ENCODE data around the gene LCN15. TPM values are rescaled to one million over a fixed set of nuclear protein-coding genes. Genes with fewer than 3 reads are reported as not detected.

LCN15 gene
- total RNA-seq, 1 donor from 2014 or later = not detected

DNA sequence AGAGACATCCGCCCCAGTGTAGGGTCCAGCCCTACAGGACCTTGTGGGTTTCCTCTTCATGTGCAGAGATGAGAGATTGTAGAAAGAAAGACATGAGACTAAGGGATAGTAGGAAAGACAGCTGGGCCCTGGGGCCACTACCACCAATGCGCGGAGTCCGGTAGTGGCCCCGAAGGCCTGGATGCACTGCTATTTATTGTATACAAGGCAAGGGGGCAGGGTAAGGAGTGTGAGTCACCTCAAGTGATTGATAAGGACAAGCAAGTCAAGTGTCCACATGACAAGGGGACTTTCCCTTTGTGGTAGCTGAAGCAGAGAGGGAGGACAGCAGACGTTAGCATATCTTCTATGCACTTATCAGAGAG is 20.7 kb upstream of the LCN15 start:
- no peak for DNase-seq (ENCODE audit: low read depth)
- Histone ChIP-seq H3K27me3 (ENCODE audit: control insufficient read depth, insufficient read depth, low read length) (no peaks in the 10 kb centered on the region), H3K36me3 (ENCODE audit: control insufficient read depth, insufficient read depth, low read length) (no peaks in the 10 kb centered on the region), H3K4me3 (ENCODE audit: low read depth, low read length) (no peak overlapping the region)
- no peak for TF ChIP-seq CTCF (IDR thresholded peaks at IDR 0.05; ENCODE audit: insufficient read depth, low read length, severe bottlenecking)
- FAIRE-seq = no peak

DNA sequence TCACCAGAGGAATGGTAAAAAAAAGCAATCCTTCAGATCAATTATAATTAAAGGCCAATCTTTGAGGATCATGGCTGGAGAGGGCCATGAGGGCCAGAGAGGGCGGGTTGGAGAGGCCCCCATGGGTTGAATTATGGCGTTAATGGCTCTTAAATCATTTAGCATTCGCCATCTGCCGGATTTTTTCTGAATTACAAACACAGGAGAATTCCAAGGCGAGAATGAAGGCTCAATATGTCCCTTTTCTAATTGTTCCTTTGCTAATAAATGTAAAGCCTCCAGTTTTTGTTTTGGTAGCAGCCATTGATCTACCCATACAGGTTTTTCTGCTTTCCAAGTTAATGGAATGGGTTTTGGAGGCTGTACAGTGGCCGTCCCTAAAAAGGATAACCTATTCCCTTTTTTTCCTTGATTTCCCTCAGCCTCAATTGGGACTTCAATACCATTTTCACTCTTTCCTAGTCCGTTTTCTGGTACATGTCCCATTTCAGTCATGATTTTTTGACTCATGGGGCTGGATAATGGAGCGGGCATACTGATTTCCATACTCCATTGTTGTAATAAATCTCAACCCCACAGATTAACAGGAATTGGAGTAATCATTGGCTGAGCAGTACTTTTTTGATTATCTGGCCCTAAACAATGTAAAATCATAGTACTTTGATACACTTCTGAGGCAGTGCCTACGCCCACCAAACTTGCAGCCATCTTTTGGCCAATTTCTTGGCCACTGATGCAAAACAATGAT is 20.1 kb upstream of the LCN15 start:
- Histone ChIP-seq H3K36me3 (ENCODE audit: control insufficient read depth, insufficient read depth, low read length) (no peaks in the 10 kb centered on the region), H3K27me3 (ENCODE audit: control insufficient read depth, insufficient read depth, low read length) (peaks cover 2% of the 10 kb centered on the region), H3K4me3 (ENCODE audit: low read depth, low read length) (no peak overlapping the region)
- peak; percentile 31 for TF ChIP-seq CTCF (IDR thresholded peaks at IDR 0.05; ENCODE audit: insufficient read depth, low read length, severe bottlenecking)
- DNase-seq (ENCODE audit: low read depth) (no peak), FAIRE-seq (no peak)

DNA sequence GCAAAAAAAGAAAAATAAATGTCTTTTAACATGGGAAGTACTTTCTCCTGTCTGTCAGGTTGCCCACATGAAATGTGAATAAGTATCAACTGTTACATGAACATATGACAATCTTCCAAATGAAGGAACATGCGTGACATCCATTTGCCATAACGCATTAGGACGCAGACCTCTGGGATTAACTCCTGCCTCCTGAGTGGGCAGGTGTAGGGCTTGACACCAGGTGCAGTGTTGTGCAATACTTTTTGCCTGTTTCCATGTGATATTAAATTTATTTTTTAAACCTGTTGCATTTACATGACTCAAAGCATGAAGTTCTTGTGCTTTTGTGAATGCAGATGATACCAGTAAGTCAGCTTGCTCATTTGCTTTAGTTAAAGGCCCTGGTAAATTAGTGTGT is 18.1 kb upstream of the LCN15 start:
- FAIRE-seq (no peak), DNase-seq (ENCODE audit: low read depth) (no peak)
- Histone ChIP-seq H3K4me3 (ENCODE audit: low read depth, low read length) (no peak overlapping the region), H3K27me3 (ENCODE audit: control insufficient read depth, insufficient read depth, low read length) (peaks cover 6% of the 10 kb centered on the region), H3K36me3 (ENCODE audit: control insufficient read depth, insufficient read depth, low read length) (no peaks in the 10 kb centered on the region)
- no peak for TF ChIP-seq CTCF (IDR thresholded peaks at IDR 0.05; ENCODE audit: insufficient read depth, low read length, severe bottlenecking)

GRCh38 chr9:136779808-136780207 is 15.5 kb upstream of the LCN15 start:
- FAIRE-seq (no peak), DNase-seq (ENCODE audit: low read depth) (no peak)
- no peak for TF ChIP-seq CTCF (IDR thresholded peaks at IDR 0.05; ENCODE audit: insufficient read depth, low read length, severe bottlenecking)
- H3K27me3 ChIP-seq (ENCODE audit: control insufficient read depth, insufficient read depth, low read length) = peaks cover 6% of the 10 kb centered on the region
- H3K4me3 ChIP-seq (ENCODE audit: low read depth, low read length) = no peak overlapping the region
- H3K36me3 ChIP-seq (ENCODE audit: control insufficient read depth, insufficient read depth, low read length) = no peaks in the 10 kb centered on the region

- H3K36me3 ChIP-seq (ENCODE audit: control insufficient read depth, insufficient read depth, low read length) = no peaks in the 10 kb centered on the region
- DNase-seq (ENCODE audit: low read depth) (no peak), FAIRE-seq (no peak)
- peaks cover 6% of the 10 kb centered on the region for H3K27me3 ChIP-seq (ENCODE audit: control insufficient read depth, insufficient read depth, low read length)
- no peak for TF ChIP-seq CTCF (IDR thresholded peaks at IDR 0.05; ENCODE audit: insufficient read depth, low read length, severe bottlenecking)
- no peak overlapping the region for H3K4me3 ChIP-seq (ENCODE audit: low read depth, low read length)
Measured at GRCh38 chr9:136777359-136777758, 13.0 kb upstream of the LCN15 start.

DNA sequence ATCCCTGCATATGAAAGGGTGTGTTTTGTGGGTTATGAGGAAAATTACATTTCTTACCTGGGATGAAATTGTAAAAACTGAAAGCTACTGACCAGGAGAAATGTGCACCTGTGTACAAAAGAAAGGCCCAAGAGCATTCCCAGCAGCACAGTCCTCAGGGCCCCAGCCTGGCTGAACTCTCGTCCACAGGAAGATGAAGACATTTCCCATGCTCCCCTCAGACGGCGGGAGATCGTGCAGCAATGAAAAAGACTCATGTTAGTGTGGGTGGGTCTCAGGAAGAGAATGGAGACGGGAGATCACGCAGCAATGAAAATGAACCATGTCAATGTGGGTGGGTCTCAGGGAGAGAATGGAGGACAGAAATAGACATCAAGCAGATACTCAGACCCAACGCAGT is 12.6 kb upstream of the LCN15 start:
- TF ChIP-seq CTCF (IDR thresholded peaks at IDR 0.05; ENCODE audit: insufficient read depth, low read length, severe bottlenecking) = no peak
- FAIRE-seq (no peak), DNase-seq (ENCODE audit: low read depth) (no peak)
- H3K36me3 ChIP-seq (ENCODE audit: control insufficient read depth, insufficient read depth, low read length) = no peaks in the 10 kb centered on the region
- no peak overlapping the region for H3K4me3 ChIP-seq (ENCODE audit: low read depth, low read length)
- H3K27me3 ChIP-seq (ENCODE audit: control insufficient read depth, insufficient read depth, low read length) = peaks cover 6% of the 10 kb centered on the region
